ENCODE measurements around the gene C10orf67. TPM values are rescaled to one million over a fixed set of nuclear protein-coding genes. Genes with fewer than 3 reads are reported as not detected.
A peak's percentile ranks its signal among the peaks of the same experiment; 100 is the strongest.

The C10orf67 gene
- total RNA-seq, 1 experiment from 2014 or later = not detected

DNA sequence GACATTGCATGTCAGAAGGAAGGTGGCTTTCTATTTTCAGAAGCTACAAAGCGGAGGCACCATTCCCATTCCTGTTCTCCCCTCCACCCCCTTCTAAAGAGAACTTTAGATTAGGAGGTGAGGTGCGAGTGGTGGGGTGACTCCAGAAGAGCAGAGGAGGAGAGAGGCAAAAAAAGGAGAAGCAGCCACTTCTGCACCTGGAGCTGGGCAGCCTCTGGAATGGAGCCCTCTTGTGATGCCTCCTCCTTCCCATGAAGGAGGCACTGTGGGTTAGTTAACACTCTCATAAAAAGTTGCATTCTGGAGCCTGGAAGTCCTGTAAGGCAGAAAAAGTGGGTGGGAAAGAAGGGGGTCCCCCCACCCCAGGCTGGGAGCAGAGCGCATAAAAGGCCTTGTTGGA is 147.7 kb downstream of the C10orf67 start:
- Histone ChIP-seq H2AK5ac (ENCODE audit: insufficient read length, low read length) (no peak overlapping the region), H2BK20ac (ENCODE audit: low read depth, low read length, poor library complexity, severe bottlenecking) (no peak overlapping the region), H3K79me2 (ENCODE audit: insufficient read depth, low read length) (no peaks in the 10 kb centered on the region), H3T11ph (ENCODE audit: low read length) (no peak overlapping the region), H2BK5ac (ENCODE audit: insufficient read length, low read length) (no peak overlapping the region), H3K4ac (ENCODE audit: low read depth, low read length) (no peak overlapping the region), H4K20me1 (ENCODE audit: control insufficient read depth, insufficient read depth, insufficient read length) (no peaks in the 10 kb centered on the region), H3K23ac (ENCODE audit: insufficient read length, low read depth, low read length) (no peak overlapping the region), H3K27ac (ENCODE audit: insufficient read length, low read depth, low read length) (no peak overlapping the region), H2BK12ac (ENCODE audit: insufficient read length, low read depth, low read length) (no peak overlapping the region), H3K18ac (ENCODE audit: insufficient read length, low read depth, low read length) (no peak overlapping the region), H2AFZ (ENCODE audit: low read length) (no peak overlapping the region), H3K23me2 (ENCODE audit: insufficient read length, low read depth, low read length, poor library complexity, severe bottlenecking) (peaks cover 7% of the 10 kb centered on the region), H3K14ac (ENCODE audit: insufficient read depth, low read length) (no peak overlapping the region), H3K9me3 (ENCODE audit: control insufficient read depth, low read depth, low read length) (no peaks in the 10 kb centered on the region), H3K79me1 (ENCODE audit: insufficient read depth, low read depth, low read length, poor library complexity, severe bottlenecking) (no peaks in the 10 kb centered on the region), H4K91ac (ENCODE audit: insufficient read length, low read depth, low read length) (no peak overlapping the region), H3K27me3 (ENCODE audit: insufficient read depth, low read length) (peaks cover 93% of the 10 kb centered on the region), H3K9ac (ENCODE audit: extremely low read depth, insufficient read length, low read length) (no peak overlapping the region), H2BK120ac (ENCODE audit: low read depth, low read length, poor library complexity, severe bottlenecking) (no peak overlapping the region), H3K4me2 (ENCODE audit: insufficient read depth, insufficient read length, low read length) (no peak overlapping the region), H3K56ac (ENCODE audit: insufficient read length, low read depth, low read length) (no peak overlapping the region), H2BK15ac (ENCODE audit: low read depth, low read length) (no peak overlapping the region), H3K4me1 (ENCODE audit: insufficient read depth, low read length) (no peaks in the 10 kb centered on the region), H4K5ac (ENCODE audit: insufficient read length, low read depth, low read length) (no peak overlapping the region), H4K8ac (replicated peaks; ENCODE audit: insufficient read length, low read depth, low read length) (no peak overlapping the region)
- no CpG with 5 or more reads among the region's 3 CpGs for WGBS (ENCODE audit: extremely low coverage, insufficient read length, low lambda C conversion rate)
- DNase-seq = no peak
- Mint-ChIP-seq H3K27me3 (ENCODE audit: low read depth) (peaks cover 97% of the 10 kb centered on the region), H3K4me1 (peaks cover 21 to 52% of the 10 kb centered on the region in 2 experiments), H3K9me3 (peaks cover 6 to 16% of the 10 kb centered on the region in 2 experiments), H3K36me3 (ENCODE audit: insufficient read depth in 1 of 3, low read depth in 3 of 3) (peaks cover 0 to 1% (median 0%) of the 10 kb centered on the region in 3 experiments; a peak in 2 of 7 replicates), H3K4me3 (peak overlapping the region in 1 of 2 experiments; percentile 43; a peak in 1 of 5 replicates), H3K27ac (no peak overlapping the region)
- TF ChIP-seq, protein P1, sequence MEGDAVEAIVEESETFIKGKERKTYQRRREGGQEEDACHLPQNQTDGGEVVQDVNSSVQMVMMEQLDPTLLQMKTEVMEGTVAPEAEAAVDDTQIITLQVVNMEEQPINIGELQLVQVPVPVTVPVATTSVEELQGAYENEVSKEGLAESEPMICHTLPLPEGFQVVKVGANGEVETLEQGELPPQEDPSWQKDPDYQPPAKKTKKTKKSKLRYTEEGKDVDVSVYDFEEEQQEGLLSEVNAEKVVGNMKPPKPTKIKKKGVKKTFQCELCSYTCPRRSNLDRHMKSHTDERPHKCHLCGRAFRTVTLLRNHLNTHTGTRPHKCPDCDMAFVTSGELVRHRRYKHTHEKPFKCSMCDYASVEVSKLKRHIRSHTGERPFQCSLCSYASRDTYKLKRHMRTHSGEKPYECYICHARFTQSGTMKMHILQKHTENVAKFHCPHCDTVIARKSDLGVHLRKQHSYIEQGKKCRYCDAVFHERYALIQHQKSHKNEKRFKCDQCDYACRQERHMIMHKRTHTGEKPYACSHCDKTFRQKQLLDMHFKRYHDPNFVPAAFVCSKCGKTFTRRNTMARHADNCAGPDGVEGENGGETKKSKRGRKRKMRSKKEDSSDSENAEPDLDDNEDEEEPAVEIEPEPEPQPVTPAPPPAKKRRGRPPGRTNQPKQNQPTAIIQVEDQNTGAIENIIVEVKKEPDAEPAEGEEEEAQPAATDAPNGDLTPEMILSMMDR (conservative IDR thresholded peaks at IDR 0.05) = no peak

All from H9 (cell line).